ENCODE results near the gene COA3. TPM values are rescaled to one million over a fixed set of nuclear protein-coding genes. Genes with fewer than 3 reads are reported as not detected.
A peak's percentile ranks its signal among the peaks of the same experiment; 100 is the strongest.

COA3 gene
- total and polyA plus RNA-seq, 8 donors: 48.1 to 130 (median 68.7) TPM

GRCh38 chr17:42767512-42767911 is 31.0 kb downstream of the COA3 start:
- Histone ChIP-seq H3K36me3 (no peaks in the 10 kb centered on the region), H3K27ac (no peak overlapping the region), H3K9me3 (no peaks in the 10 kb centered on the region), H3K4me1 (peaks cover 0 to 1% (median 0%) of the 10 kb centered on the region in 3 donors), H3K4me3 (no peak overlapping the region), H3K27me3 (no peaks in the 10 kb centered on the region)
- ATAC-seq (no peak), DNase-seq (no peak), FAIRE-seq (no peak)
- intact Hi-C loops (cut with DNase I): no loop called here
- TF ChIP-seq CTCF (IDR thresholded peaks at IDR 0.05): no peak

DNA sequence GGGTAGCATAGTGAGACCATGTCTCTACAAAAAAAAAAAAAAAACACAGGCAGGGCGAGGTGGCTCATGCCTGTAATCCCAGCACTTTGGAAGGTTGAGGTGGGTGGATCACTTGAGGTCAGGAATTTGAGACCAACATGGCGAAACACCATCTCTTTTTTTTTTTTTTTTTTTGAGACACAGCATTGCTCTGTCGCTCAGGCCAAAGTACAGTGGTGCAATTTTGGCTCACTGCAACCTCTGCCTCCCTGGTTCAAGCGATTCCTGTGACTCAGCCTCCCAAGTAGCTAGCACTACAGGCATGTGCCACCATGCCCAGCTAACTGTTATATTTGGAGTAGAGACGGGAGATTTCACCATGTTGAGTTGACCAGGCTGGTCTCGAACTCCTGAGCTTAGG is 32.4 kb downstream of the COA3 start:
- TF ChIP-seq CTCF (IDR thresholded peaks at IDR 0.05): no peak
- no peak for DNase-seq
- FAIRE-seq: no peak
- Histone ChIP-seq H3K36me3 (no peaks in the 10 kb centered on the region), H3K27me3 (no peaks in the 10 kb centered on the region), H3K9me3 (no peaks in the 10 kb centered on the region), H3K4me1 (no peaks in the 10 kb centered on the region), H3K27ac (no peak overlapping the region), H3K4me3 (no peak overlapping the region)
- 78 to 84% methylated on average over 5 to 6 of the region's 6 CpGs for WGBS, 2 donors
- intact Hi-C loops (cut with DNase I): no loop called here
- no peak for ATAC-seq

GRCh38 chr17:42761638-42762037 is 36.9 kb downstream of the COA3 start:
- no peak for ATAC-seq
- H3K4me1 ChIP-seq: no peaks in the 10 kb centered on the region
- peak overlapping the region in 3 of 4 donors; percentile 31 to 55 (median 46) for H3K4me3 ChIP-seq
- DNase-seq: no peak
- TF ChIP-seq CTCF (IDR thresholded peaks at IDR 0.05): no peak
- no peaks in the 10 kb centered on the region for H3K27me3 ChIP-seq
- intact Hi-C loops (cut with DNase I): loop anchor here in 1 of 3 donors (5.0 kb wide), 1 partner anchor 39 kb away; no protein-coding TSS in a partner anchor
- no peaks in the 10 kb centered on the region for H3K9me3 ChIP-seq
- peak overlapping the region in 1 of 4 donors; percentile 12 for H3K27ac ChIP-seq
- WGBS, 2 donors: 44 to 59% methylated on average over 12 of the region's 12 CpGs
- FAIRE-seq: no peak
- H3K36me3 ChIP-seq: no peaks in the 10 kb centered on the region

DNA sequence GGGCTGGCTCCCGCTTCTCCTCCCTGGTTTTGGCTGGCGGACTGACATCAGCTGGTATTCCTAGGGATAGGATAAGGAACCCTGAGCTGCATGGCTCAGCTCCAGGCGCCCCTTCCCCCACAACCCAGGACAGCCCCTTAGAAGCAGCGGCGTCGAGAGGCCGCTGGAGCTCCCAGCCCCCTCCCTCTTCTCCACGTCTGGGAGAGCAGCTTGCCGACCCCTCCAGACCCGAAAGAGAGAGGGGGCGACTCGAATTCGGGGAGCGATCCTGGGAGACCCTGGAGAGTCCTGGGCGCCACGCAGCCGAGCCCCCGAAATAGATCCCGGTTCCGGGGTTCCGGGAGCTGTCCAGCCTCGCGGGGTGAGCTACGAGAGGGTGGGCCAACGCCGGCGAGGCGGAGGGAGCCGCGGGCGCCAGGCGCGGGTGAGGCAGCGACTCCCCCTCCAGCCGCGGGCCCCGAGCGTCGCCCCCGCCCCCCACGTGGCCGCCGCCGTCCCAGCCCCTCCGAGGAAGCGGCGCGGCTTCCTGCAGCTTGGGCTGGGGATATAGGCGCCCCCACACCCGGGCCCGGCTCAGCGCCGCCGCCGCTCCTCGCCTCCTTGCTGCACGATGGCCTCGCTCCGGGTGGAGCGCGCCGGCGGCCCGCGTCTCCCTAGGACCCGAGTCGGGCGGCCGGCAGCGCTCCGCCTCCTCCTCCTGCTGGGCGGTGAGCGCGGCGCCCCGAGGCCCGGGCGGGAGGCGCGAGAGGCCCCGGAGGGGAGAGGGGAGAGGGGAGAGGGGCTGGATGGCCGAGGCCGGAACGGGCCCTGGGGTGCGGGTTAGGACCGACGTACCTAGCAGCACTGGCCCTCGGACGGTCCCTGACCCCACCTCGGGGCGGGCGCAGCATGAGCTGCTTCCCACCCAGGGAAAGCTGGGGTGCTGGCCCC is 37.6 kb downstream of the COA3 start, which contains the start of gene RAMP2:
RAMP2 (plus strand) TSS at position 576 of the 930 bp plus-strand sequence; CDS start at position 611, 35 bp downstream.
- WGBS, 2 donors: 4 to 9% methylated on average over 42 to 92 of the region's 92 CpGs
- ATAC-seq: peak; percentile 50 to 71 (median 60)
- H3K27me3 ChIP-seq: no peaks in the 10 kb centered on the region
- H3K27ac ChIP-seq: peak within 1 kb of the TSS in 1 of 4 donors; percentile 12
- H3K4me1 ChIP-seq: no peaks in the 10 kb centered on the region
- no peaks in the 10 kb centered on the region for H3K9me3 ChIP-seq
- peak in 3 of 6 donors; percentile 24 to 78 (median 77) for DNase-seq
- H3K36me3 ChIP-seq: no peaks in the 10 kb centered on the region
- H3K4me3 ChIP-seq: peak within 1 kb of the TSS; percentile 23 to 55 (median 38)
- intact Hi-C loops (cut with DNase I): loop anchor here in 1 of 3 donors (5.0 kb wide), 1 partner anchor 39 kb away; no protein-coding TSS in a partner anchor
- TF ChIP-seq CTCF (IDR thresholded peaks at IDR 0.05): no peak
- FAIRE-seq: no peak

Measured in pancreas (tissue), 10 donors.